Thyroid gland (tissue), 4 donors: ENCODE data around the gene MICB. TPM values are rescaled to one million over a fixed set of nuclear protein-coding genes. Genes with fewer than 3 reads are reported as not detected.
"Not testable (repeated sequence)": the region's sequence is repeated elsewhere in the genome, so short reads cannot be mapped to it uniquely, and the experiment has no call there.

Experiments
- DNase-seq, 2 donors: peaks; one replicate each; pipeline ENCODE4 v3.0.0-alpha.2; 2019
- H3K27ac ChIP-seq, 3 donors: fragments of 200-600 bp; sonication (generic); 1 replicate in 2 of 3; 2 replicates in 1 of 3; pipeline ENCODE4 v1.5.1; 2016 to 2019; ENCODE audit warnings: mild to moderate bottlenecking in 1 of 3, moderate library complexity in 1 of 3
- H3K27me3 ChIP-seq: fragments of 200-600 bp; sonication (generic); one replicate; pipeline ENCODE4 v1.5.1; 2019
- H3K36me3 ChIP-seq, 2 donors: fragments of 200-600 bp; sonication (generic); one replicate each; pipeline ENCODE4 v1.5.1; 2016 to 2019
- H3K4me1 ChIP-seq, 2 donors: fragments of 200-600 bp; sonication (generic); one replicate each; pipeline ENCODE4 v1.5.1; 2017 to 2019
- H3K4me3 ChIP-seq, 3 donors: fragments of 200-600 bp; sonication (generic); replicated peaks in 1 of 3; 1 replicate in 2 of 3; 2 replicates in 1 of 3; pipeline ENCODE4 v1.5.1; 2016; ENCODE audit warnings: mild to moderate bottlenecking in 1 of 3
- H3K9me3 ChIP-seq: fragments of 200-600 bp; sonication (generic); one replicate; pipeline ENCODE4 v1.5.1; 2017
- CTCF ChIP-seq, 6 experiments: fragments of 200-600 bp in 3 of 6; fragments of 450-650 bp in 3 of 6; sonication (generic) in 3 of 6; IDR thresholded peaks; one replicate each; pipeline ENCODE4 v1.5.1; 2016 to 2019; ENCODE audit warnings: antibody characterized with exemption in 6 of 6, mild to moderate bottlenecking in 2 of 6, inconsistent platforms in 1 of 6, moderate library complexity in 1 of 6
- POLR2A ChIP-seq, 2 donors: fragments of 450-650 bp; IDR thresholded peaks; one replicate each; pipeline ENCODE4 v1.6.1; 2017; ENCODE audit warnings: antibody characterized with exemption in 2 of 2, mild to moderate bottlenecking in 2 of 2, moderate library complexity in 1 of 2
- WGBS, 2 donors: methylation state at CpG; one replicate each; pipeline ENCODE4 v1.1.5; 2017; 5-methylcytosine and 5-hydroxymethylcytosine counted together
- intact Hi-C: fragments of 100-400 bp; cut with DNase I; formaldehyde crosslinking; loops from one replicate; pipeline ENCODE4 v1.15.1; 2023
- total RNA-seq, 4 donors: library from RNA; depleted of rRNA; stranded (reverse); fragments of >200 nt; gene quantifications; one replicate each; pipeline ENCODE4 v1.2.3, GENCODE V29; 2016

The MICB gene
- total RNA-seq, 4 donors from 2014 or later: 0.89 to 3.4 (median 2.1) TPM

DNA sequence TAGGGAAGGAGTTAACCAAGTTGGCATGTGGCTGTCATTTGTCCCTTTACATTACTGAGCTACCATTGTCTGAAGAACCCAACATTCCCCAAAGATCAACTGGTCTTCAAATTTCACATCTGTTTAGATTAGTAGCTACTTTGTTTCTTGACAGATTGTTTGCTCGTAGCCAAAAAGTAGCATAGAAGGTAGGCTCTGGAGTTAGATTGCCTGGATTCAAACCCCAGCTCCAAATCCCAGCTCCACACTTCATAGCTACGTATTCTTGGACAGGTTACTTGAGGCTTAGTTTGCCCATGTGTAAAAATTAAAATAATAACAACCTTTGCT is 50.6 kb downstream of the MICB start:
- Histone ChIP-seq H3K36me3 (peaks cover 5 to 22% of the 10 kb centered on the region in 2 donors), H3K9me3 (no peaks in the 10 kb centered on the region), H3K27me3 (no peaks in the 10 kb centered on the region), H3K27ac (peak overlapping the region in 1 of 3 donors; percentile 85), H3K4me3 (peak overlapping the region in 1 of 3 donors; percentile 25), H3K4me1 (peaks cover 11 to 13% of the 10 kb centered on the region in 2 donors)
- intact Hi-C loops: loop anchor here (5.0 to 10.0 kb wide), 2 partner anchors 49 to 54 kb away; partner anchors contain the start of gene MICB
- DNase-seq: no peak
- 93 to 96% methylated on average over 2 of the region's 2 CpGs for WGBS, 2 donors
- TF ChIP-seq CTCF (IDR thresholded peaks at IDR 0.05) (no peak), POLR2A (IDR thresholded peaks at IDR 0.05) (no peak)

DNA sequence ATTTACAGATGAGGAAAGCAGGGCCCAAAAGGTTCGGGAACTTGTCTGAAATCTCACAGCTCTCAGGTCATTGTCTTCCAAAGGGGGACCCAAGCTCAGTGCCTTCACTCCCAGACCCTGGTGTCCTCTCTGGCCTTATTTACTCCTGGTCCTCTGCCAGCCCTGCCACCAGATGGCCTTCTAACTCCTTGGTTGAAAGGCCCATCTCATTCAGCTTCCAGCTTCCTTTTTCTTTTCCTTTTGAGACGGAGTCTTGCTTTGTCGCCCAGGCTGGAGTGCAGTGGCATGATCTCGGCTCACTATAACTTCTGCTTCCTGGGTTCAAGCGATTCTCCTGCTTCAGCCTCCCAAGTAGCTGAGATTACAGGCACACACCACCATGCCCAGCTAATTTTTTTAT is 53.4 kb downstream of the MICB start:
- intact Hi-C loops, H3K27ac ChIP-seq, H3K4me3 ChIP-seq, H3K9me3 ChIP-seq, H3K27me3 ChIP-seq: not testable (repeated sequence)
- DNase-seq: peak; percentile 19 to 33
- H3K4me1 ChIP-seq: peaks cover 11 to 13% of the 10 kb centered on the region in 2 donors
- WGBS, 2 donors: 58 to 63% methylated on average over 5 of the region's 5 CpGs
- H3K36me3 ChIP-seq: peaks cover 20 to 22% of the 10 kb centered on the region in 2 donors
- TF ChIP-seq CTCF (IDR thresholded peaks at IDR 0.05): peak in 3 of 6 experiments; percentile 5 to 15 (median 14)

- no peaks in the 10 kb centered on the region for H3K9me3 ChIP-seq
- no peak for DNase-seq
- H3K36me3 ChIP-seq: peaks cover 16 to 42% of the 10 kb centered on the region in 2 donors
- peaks cover 0 to 28% of the 10 kb centered on the region in 2 donors for H3K4me1 ChIP-seq
- no peak overlapping the region for H3K4me3 ChIP-seq
- H3K27ac ChIP-seq: no peak overlapping the region
- H3K27me3 ChIP-seq: no peaks in the 10 kb centered on the region
- WGBS, 2 donors: 77% methylated on average over 3 of the region's 3 CpGs
- intact Hi-C loops: no loop called here
- no peak for TF ChIP-seq CTCF (IDR thresholded peaks at IDR 0.05)
Measured at GRCh38 chr6:31556307-31556706, 58.4 kb downstream of the MICB start.

DNA sequence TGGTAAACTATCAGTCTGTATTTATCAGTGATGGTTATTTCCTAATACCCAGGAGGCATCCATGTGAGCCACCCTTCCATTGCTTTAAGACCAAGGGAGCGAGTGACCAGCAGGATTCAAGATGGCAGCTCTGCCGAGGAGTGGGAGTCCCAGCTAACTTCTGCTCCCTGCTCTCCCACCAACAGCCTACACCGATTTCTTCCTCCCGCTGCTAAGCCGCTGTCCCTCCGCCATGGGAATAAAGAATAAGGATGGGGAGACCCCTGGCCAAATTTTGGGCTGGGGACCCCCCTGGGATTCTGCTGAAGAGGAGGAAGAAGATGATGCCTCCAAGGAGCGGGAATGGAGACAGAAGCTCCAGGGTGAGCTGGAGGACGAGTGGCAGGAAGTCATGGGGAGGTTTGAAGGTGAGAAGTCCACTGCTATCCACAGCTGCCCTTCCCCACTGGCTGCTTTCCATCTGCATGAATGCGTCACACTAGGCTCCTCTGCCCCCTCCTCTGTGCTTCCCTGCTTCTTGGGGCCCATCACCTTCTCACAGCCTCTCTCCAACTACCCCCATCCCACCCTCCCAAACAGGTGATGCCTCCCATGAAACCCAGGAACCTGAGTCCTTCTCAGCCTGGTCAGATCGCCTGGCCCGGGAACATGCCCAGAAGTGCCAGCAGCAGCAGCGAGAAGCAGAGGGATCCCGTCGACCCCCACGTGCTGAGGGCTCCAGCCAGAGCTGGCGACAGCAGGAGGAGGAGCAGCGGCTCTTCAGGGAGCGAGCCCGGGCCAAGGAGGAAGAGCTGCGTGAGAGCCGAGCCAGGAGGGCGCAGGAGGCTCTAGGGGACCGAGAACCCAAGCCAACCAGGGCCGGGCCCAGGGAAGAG is 59.7 kb downstream of the MICB start:
- H3K4me3 ChIP-seq: no peak overlapping the region
- no peak overlapping the region for H3K27ac ChIP-seq
- H3K9me3 ChIP-seq: no peaks in the 10 kb centered on the region
- H3K27me3 ChIP-seq: no peaks in the 10 kb centered on the region
- H3K4me1 ChIP-seq: peaks cover 0 to 28% of the 10 kb centered on the region in 2 donors
- intact Hi-C loops: no loop called here
- WGBS, 2 donors: 77 to 89% methylated on average over 18 to 23 of the region's 24 CpGs
- peaks cover 16 to 42% of the 10 kb centered on the region in 2 donors for H3K36me3 ChIP-seq
- TF ChIP-seq POLR2A (IDR thresholded peaks at IDR 0.05): no peak
- TF ChIP-seq CTCF (IDR thresholded peaks at IDR 0.05): no peak
- DNase-seq: no peak

GRCh38 chr6:31558318-31558625 is 60.3 kb downstream of the MICB start:
- intact Hi-C loops: no loop called here
- Histone ChIP-seq H3K27ac (no peak overlapping the region), H3K9me3 (no peaks in the 10 kb centered on the region), H3K36me3 (peaks cover 16 to 42% of the 10 kb centered on the region in 2 donors), H3K4me3 (no peak overlapping the region), H3K27me3 (no peaks in the 10 kb centered on the region), H3K4me1 (peaks cover 0 to 28% of the 10 kb centered on the region in 2 donors)
- no peak for TF ChIP-seq POLR2A (IDR thresholded peaks at IDR 0.05)
- TF ChIP-seq CTCF (IDR thresholded peaks at IDR 0.05): no peak
- DNase-seq: no peak
- 88 to 93% methylated on average over 5 of the region's 8 CpGs for WGBS, 2 donors
